MM.1S (cell line): ENCODE results near the gene VAPB.

Source experiments
- EZH2 ChIP-seq: fragments of 300-600 bp; sonication (generic); optimal IDR thresholded peaks from 2 replicates; pipeline ENCODE3; 2017; ENCODE audit warnings: low read depth, mild to moderate bottlenecking, antibody characterized with exemption, low read length, mixed read lengths
- EZH2phosphoT487 ChIP-seq: fragments of 300-600 bp; sonication (generic); IDR thresholded peaks from 2 replicates; pipeline ENCODE4 v1.6.1; 2018; ENCODE audit warnings: antibody characterized with exemption, low read length
- TF ChIP-seq, protein P1 (sequence below): fragments of 300-600 bp; sonication (generic); IDR thresholded peaks from 2 replicates; pipeline ENCODE4 v1.5.1; 2016; ENCODE audit warnings: antibody characterized with exemption, low read length, mixed read lengths

DNA sequence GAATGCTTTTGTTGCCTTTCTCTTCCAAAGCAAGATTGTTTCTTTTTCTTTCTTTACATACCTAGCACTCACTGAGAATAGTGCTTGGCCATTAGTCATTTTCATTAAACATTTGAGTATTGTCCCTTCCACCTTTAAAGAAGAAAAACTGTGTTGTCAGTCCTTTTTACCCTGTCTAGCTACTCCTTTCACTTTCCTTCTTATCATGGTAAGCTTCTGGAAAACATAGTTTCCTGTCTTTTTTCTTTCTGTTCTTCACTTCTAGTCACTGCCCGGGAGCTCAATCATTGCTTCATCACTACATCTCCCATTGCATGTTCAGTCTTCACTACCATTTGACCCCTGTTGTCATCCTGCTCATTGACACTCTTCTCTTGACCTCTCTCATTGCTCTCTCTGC lies 12.1 kb downstream of the VAPB start:
- TF ChIP-seq, protein P1, sequence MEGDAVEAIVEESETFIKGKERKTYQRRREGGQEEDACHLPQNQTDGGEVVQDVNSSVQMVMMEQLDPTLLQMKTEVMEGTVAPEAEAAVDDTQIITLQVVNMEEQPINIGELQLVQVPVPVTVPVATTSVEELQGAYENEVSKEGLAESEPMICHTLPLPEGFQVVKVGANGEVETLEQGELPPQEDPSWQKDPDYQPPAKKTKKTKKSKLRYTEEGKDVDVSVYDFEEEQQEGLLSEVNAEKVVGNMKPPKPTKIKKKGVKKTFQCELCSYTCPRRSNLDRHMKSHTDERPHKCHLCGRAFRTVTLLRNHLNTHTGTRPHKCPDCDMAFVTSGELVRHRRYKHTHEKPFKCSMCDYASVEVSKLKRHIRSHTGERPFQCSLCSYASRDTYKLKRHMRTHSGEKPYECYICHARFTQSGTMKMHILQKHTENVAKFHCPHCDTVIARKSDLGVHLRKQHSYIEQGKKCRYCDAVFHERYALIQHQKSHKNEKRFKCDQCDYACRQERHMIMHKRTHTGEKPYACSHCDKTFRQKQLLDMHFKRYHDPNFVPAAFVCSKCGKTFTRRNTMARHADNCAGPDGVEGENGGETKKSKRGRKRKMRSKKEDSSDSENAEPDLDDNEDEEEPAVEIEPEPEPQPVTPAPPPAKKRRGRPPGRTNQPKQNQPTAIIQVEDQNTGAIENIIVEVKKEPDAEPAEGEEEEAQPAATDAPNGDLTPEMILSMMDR: no peak
- TF ChIP-seq EZH2 (no peak), EZH2phosphoT487 (no peak)
